Measurements from ENCODE around the gene PAPOLB.

- TF ChIP-seq EZH2 (IDR thresholded peaks at IDR 0.05; ENCODE audit: borderline replicate concordance, low read depth, low read length, severe bottlenecking) (no peak), POLR2A (IDR thresholded peaks at IDR 0.05; ENCODE audit: low read depth, low read length) (no peak)
- TF ChIP-seq, protein P1, sequence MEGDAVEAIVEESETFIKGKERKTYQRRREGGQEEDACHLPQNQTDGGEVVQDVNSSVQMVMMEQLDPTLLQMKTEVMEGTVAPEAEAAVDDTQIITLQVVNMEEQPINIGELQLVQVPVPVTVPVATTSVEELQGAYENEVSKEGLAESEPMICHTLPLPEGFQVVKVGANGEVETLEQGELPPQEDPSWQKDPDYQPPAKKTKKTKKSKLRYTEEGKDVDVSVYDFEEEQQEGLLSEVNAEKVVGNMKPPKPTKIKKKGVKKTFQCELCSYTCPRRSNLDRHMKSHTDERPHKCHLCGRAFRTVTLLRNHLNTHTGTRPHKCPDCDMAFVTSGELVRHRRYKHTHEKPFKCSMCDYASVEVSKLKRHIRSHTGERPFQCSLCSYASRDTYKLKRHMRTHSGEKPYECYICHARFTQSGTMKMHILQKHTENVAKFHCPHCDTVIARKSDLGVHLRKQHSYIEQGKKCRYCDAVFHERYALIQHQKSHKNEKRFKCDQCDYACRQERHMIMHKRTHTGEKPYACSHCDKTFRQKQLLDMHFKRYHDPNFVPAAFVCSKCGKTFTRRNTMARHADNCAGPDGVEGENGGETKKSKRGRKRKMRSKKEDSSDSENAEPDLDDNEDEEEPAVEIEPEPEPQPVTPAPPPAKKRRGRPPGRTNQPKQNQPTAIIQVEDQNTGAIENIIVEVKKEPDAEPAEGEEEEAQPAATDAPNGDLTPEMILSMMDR (IDR thresholded peaks at IDR 0.05; ENCODE audit: extremely low read depth in 1 of 2, insufficient read depth in 1 of 2, low read depth in 1 of 2, low read length in 2 of 2): no peak
Observed at GRCh38 chr7:4894482-4894881, 32.7 kb upstream of the PAPOLB start.
